ENCODE results near the gene LAMC2.

GRCh38 chr1:183212870-183213269 is 26.8 kb downstream of the LAMC2 start:
- no peak for TF ChIP-seq CTCF (IDR thresholded peaks at IDR 0.05; ENCODE audit: insufficient read depth, low read length, poor library complexity, severe bottlenecking)
- TF ChIP-seq EZH2phosphoT487 (conservative IDR thresholded peaks at IDR 0.05; ENCODE audit: low read length), result no peak

Measured in SU-DHL-6 (cell line).